GM18519 (cell line): ENCODE measurements around the gene GPSM1.

ENCODE experiments used
- ATAC-seq: cut with Tn5 transposase; IDR thresholded peaks from one replicate; pipeline ENCODE4 v1.9.1; 2021; ENCODE audit warnings: mild to moderate bottlenecking, moderate library complexity; ENCODE audit not compliant: unreplicated experiment, low FRiP score

The GPSM1 gene, protein sequence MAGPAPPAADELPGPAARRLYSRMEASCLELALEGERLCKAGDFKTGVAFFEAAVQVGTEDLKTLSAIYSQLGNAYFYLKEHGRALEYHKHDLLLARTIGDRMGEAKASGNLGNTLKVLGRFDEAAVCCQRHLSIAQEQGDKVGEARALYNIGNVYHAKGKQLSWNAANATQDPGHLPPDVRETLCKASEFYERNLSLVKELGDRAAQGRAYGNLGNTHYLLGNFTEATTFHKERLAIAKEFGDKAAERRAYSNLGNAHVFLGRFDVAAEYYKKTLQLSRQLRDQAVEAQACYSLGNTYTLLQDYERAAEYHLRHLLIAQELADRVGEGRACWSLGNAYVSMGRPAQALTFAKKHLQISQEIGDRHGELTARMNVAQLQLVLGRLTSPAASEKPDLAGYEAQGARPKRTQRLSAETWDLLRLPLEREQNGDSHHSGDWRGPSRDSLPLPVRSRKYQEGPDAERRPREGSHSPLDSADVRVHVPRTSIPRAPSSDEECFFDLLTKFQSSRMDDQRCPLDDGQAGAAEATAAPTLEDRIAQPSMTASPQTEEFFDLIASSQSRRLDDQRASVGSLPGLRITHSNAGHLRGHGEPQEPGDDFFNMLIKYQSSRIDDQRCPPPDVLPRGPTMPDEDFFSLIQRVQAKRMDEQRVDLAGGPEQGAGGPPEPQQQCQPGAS

DNA sequence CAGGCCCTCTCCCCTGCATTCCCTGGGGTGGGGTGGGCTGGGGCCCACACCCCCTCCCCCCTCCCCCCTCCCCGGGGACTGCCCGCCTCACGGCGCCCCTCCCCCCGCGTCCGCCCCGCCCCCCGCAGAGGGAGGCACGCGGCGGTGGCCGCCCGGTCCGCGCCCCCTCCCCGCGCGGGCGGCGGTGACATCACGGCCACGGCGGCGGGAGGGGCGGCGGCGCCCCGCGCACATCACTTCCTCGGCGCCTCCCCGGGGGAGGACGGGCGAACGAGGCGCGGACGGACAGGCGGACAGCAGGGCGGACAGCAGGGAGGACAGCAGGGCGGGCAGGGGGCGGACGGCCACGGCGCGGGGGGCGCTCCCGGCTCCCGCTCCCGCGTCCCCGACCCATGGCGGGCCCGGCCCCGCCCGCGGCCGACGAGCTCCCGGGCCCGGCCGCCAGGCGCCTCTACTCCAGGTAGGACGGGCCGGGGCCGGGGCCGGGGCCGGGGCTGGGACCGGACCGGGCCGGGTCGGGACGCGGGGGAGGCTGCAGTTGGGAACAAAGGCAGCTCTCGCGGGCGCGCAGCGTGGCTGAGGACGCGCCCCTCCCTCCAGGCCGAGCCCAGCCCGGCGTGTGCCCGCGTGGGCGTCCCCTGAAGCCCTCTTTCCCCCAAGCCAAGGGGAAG is at the start of gene GPSM1:
GPSM1 (plus strand) TSS at position 236 of the 671 bp plus-strand sequence; CDS start at position 393, 157 bp downstream.
- no peak for ATAC-seq

DNA sequence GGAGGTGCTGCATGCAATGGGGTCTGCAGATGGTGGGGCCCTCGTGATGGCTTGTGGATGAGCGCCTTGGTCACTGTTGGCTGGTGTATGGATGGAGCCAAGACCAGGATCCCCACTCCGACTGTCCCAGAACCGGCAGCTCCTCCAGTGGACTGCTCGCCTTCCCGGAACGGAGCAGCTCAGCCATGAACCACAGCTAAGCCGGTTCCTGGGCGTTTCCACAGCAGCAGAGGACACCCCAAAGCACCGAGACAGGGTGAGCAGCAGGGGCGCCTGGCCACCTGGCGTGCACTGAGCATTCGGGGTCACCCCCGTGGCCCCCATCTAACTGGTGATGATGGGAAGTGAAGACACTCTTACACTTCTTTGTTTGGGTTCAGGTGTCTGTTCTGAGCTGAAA is 49.6 kb upstream of the GPSM1 start:
- ATAC-seq, result no peak

DNA sequence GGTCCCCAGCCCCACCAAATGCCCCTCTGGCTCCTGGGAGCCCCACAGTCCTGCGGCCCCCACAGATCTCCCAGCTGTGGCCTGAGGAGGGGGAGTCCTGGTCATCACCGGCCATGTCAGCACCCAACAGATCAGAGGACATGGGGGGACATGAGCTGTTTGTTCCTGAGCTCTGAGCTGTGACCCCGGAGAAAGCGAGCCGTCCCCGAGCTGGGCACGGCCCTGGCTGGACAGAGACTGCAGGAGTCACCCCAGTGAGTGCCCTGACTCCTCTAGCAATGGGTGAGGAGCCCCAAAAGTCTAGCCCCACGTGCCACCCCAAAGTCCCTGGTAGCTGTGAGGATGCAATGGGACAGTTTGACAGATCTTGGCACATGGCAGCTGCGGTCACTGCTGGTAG is 49.1 kb upstream of the GPSM1 start:
- ATAC-seq, result no peak

DNA sequence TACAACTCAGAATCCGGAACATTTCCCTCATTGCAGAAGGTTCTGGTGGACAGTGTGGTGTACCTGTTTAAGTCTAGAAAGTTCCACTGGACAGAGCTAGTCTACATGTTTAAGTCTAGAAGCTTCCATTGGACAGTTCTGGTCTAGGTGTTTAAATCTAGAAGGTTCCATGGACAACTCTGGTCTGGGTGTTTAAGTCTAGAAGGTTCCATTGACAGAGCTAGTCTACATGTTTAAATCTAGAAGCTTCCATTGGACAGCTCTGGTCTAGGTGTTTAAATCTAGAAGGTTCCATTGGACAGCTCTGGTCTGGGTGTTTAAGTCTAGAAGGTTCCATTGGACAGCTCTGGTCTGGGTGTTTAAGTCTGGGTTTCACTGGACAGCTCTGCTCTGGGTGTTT is 48.4 kb upstream of the GPSM1 start:
- no peak for ATAC-seq

DNA sequence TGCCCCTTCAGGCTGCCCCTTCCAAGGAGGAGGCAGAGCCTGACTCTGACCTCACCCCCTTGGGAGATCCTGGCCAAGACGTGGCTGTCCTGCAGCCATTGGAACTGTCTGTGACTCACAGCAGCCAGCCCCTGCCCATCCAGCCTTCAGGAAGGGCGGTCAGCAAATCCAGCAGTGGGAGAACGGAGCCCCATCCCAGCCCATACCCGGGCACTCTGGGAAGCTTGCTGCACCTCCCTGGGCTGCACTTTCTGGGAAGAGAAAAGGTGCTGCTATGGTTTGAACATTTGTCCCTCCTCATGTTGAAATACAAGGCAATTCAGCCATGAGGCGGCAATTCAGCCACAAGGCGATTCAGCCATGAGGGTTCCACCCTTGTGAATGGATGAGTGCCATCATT is 47.9 kb upstream of the GPSM1 start:
- ATAC-seq, result no peak

DNA sequence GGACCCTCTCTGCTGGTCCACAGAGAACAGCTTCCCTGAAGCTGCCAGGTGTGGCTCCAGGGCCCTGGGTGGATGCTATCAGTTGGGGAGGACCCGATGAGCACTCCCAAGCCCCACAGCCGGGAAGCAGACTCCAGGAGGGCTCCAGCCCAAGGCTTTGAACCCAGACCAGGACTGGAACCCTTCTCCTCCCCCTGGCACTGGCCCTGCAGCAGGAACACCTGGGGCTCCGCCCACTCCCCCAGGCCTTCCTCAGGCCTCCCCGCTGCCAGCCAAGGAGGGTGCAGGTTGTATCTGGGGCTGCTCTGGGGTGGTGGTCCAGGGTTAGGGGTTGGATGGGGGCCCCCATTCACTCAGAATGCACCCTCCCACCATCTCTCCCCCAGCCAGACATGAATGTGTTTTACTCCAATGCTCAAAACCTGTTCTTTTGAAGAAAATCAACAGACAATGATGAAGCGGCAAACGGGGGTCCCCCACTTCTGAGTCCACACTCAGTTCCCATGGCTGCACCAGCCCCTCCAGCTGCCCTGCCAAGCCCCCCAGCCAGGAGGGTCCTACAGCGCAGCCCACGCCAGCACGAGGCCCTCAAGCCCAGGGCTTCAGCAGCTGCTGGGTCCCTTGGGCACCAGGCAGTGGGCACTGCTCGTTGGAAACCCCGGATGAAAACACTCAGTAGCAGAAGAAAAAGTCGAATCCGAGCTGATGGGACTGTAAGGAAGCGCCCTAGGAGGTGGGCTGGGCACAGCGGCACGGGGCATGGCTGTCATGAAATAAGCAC is 46.6 kb upstream of the GPSM1 start:
- ATAC-seq, result no peak

DNA sequence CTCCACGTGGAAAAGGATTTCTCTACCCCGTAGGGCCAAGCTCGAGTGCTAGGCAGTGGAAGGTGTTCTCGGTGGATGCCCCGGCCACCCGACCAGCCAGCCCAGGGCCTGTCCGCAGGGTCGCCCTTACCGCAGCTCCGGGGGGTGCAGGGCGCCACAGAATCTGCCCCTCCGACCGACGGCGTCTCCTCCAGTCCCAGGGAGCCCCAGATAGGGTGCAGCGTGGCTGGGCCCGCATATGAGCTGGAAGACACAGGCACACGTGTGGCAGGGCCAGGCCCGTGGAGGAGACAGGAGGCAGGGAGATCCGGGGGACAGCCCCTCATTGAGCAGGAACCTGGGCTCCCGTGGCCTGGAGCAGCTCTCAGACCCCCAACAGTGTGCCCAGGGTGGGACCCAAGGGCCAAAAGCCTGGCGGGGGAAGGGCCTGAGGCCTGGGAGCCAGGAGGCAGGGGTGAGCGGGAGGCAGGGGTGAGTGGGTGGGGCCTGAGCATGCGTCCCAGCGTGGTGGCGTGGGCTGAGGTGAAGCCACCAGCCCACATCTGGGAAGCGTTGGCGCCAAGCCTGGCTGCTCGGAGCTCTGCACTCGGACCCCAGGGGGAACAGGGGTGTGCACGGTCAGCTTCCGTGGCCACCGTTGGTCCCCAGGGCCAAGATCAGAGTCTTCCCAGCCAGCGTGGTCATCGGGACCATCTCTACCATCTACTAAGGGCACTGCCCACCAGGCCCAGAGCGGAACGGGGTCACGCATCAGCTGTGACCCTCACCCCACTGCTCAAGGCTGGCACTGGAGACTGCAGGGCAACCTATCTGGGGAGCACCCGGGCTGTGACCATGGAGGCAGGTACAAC is 45.7 kb upstream of the GPSM1 start:
- no peak for ATAC-seq

DNA sequence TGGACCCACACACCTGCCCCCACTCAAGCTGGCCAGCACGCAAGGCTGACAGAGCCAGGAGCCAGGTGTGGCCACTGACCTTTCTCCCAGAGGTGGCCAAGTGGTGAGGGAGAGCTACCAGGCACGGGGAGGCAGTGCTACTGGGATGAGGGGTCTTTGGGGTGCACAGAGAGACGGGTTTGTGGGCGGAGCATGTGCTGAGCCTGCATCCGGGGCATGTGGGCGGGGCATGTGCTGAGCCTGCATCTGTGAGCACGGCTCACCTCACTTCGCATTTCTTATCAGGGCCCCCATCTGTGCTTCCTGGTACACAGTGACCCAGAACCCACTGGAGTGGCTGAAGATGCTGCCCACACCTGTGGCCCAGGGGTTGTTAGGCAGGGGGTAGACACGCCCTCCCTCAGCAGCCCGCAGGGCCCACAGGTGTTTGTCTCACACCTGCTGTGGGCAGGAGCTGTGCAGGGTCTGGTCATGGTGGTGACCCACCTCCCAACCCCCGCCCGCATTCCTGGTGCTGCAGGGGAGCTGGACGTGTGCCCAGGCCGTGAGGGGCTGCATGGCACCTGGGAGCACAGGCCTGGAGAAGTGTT is 45.0 kb upstream of the GPSM1 start:
- no peak for ATAC-seq

DNA sequence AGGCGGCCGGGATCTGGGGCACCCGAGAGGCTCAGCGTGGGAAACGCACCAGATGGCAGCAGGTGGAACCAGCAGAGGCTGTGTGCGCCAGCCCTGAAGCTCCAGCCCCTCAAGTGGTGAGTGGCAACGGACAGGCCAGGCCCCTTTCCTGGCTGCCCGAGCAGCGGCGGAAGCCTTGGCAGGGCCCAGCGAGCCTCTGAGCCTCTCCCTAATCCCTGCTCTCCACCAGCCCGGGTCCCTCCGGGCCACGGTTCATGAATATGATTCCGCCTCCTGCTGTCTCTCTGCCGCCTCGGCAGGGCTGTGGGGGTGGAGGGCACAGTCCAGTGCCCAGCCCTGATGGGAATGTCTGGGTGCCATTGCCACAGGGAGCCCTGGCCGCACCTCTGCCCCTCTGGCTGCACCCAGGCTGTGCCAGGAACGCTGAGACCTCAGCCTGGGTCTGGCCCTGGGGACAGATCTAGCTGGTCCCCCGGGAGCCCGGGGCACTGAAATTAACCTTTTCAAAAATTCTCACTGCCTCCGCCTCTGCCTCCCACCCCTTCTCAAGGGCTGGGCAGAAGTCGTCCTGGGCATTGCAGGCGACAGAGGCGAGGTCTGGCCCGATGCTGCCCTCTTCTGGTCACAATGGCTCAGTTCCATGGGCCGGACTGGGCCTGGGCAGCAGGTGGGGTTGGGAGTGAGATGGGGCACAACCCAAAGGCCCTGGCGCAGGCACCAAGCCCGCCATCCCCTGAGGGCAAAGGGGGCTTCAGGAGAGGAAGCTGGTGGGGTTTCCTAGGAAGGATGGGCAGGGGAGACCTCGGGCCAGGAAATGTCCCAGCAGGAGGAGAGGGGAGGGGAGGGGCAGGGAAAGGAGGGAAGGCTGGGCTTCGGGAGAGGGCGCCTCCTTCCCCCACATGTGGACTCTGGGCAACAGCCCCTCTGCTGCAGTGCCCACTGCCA is 43.8 kb upstream of the GPSM1 start:
- ATAC-seq, result no peak

DNA sequence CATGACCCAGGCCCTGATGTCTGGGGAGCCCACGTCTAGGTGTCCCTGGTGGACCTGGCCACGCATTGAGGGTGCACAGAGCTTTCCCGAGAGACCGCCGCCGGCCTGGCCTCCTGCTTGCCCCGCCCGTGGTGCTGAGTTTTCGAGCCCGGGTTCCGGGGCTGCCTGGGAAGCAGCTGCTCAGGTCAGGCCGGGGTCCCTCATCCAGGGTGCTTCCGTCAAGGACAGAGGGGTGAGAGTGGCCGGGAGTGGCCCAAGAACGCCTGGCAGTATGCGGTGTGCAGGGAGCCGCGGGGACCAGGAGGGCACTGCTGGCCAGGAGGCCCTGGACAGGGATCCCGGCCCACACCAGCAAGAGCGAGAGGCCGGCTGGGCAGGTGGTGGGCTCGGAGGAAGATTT is 43.0 kb upstream of the GPSM1 start:
- ATAC-seq, result no peak

DNA sequence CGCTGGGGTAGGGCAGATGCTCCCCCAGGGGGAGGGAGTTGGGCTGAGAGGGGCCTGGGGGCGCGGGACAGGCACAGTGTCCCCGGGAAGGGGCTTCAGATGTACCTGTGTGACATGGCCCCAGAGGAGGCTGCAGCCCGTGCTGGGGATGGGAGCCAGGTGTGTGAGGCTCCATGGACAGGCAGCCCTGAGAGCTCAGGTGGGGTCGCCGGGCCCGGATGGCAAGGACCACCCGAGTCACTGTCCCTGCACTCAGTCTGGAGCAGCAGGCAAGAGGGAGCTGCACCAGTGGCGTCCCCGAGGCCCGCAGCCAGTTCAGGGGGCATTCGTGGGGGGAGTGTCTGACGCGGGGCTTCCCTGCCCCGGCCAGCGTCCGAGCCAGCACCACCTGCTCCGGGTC is 42.4 kb upstream of the GPSM1 start:
- ATAC-seq, result no peak

DNA sequence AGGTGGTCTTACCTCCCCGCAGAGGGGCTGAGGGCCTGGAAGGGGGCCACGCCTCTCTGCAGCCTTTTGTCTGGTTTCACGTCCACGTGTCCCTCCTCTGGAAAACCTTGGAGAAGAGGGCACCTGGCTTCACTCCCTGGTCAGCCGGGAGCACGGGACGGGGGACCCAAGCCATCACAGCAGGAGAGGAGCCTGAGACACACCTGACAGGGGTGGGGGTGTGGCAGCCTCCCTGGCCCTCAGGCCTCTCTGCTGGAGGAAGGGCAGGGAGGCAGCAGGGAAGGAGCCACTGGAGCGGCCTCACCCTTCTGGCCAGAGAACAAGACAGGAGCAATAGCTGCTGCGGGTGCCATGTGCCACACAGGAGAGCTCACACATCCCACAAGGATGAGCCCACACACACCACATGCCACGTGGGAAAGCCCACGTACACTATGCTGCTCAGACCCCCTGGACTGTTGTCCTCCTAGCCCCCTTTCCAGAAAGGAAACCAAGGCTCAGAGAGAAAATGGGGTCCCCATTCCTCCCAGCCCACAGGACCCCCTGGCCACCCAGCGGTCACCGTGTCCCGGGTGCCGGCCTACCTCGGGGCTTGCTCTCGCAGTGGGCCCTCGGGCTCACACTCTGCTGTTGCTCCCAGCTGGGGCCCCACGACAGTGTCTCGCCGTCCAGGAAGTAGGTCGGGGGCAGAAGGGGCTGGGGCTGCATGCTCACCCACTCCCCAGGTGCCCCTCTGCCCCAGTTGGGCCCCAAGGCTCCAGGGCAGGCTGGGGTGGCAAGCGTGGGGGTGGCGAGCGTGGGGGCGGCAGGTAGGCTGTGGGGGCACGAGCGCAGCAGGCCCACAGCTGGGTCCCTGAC is 41.6 kb upstream of the GPSM1 start:
- no peak for ATAC-seq

DNA sequence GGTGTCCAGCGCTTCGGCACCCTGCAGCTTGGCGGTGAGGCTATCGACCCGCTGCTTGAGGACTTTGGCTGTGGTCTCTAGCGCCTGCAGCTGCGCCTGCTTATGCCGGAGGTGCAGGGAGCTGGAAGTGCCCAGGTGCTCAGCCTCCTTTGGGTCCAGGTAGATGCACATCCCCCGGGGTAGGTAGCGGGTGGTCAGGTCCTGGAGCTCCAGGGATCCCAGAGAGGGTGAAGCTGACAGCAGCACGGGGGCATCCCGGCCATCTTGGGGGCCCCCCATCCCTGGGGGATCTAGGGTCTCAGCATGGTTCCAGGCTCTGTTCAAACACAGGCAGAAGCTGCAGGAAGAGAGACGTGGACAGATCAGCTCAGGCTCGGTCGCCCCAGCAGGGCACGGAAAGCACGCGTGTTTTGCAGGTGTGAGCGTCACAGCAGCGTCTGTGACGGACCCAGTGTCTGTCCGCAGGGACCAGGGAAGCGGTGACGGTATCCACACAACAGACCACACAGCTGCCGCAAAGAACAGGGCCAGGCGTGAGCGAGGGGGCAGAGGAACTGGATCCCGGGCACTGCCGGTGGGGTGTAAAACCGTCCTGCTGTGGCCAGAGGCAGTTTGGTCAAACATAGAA is 40.9 kb upstream of the GPSM1 start:
- no peak for ATAC-seq

DNA sequence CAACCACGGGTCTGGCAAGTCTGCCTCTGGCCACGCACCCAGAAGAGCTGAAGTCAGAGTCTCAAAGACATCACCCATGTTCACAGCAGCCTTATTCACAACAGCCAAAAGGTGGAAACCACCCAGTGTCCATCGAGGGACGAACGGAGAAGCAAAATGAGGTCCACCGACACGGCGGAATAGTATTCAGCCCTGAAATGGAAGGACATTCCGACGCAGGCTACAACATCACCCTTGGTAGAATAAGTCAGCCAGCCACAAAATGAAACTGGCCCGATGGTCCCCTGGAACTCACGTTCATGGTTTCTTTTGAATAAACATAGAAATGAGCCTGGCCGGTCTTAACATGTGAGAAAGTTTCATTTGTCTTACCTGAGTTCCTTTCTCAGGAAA is 40.4 kb upstream of the GPSM1 start:
- no peak for ATAC-seq

DNA sequence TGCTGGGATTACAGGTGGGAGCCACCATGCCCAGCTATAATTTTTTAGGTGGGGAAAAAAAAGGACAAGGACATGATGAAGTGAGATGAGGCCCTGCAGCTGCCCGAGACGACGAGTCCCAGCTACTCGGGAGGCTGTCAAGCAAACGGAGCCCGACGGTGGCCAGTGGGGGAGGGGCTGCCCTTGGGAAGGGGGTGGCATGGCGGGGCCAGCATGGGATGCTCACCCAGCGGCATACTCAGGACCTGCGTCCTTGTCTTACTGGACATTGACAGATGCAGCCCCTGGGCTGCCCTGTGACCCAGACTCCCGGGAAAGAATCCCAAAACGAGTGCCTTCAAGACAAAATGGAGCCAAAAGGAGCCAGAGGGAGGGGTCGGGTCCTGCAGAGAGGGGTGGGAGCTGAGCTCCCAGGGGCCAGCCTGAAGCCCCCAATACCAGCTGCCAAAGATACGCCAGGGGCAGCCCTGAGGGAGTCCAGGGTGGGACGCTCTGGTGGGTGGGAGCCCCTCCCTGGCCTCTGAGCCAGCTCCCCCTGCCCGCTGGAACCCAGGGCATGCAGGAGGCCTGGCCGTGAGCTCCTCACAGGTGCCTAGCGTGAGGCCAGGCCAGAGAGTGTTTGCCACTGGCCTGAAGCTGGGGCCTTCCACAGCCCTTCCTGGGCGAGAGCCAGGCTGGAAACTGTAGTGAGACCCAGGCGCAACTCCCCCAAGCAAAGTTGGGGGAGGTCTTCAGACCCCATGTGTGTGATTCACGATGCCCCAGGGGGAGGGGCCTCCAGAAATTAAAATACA is 39.2 kb upstream of the GPSM1 start:
- no peak for ATAC-seq
